Measurements from ENCODE around the gene DNASE2B.

Gene DNASE2B

GRCh38 chr1:84434801-84435549 lies 36.7 kb downstream of the DNASE2B start:
- Histone ChIP-seq H2AFZ (ENCODE audit: low read depth, low read length) (no peak overlapping the region), H2BK5ac (ENCODE audit: low read depth, low read length, poor library complexity, severe bottlenecking) (no peak overlapping the region), H4K91ac (ENCODE audit: low read length) (no peak overlapping the region), H2BK12ac (ENCODE audit: low read length in 2 of 2) (peak overlapping the region in 1 of 2 experiments; percentile 42), H2AK5ac (ENCODE audit: low read length, severe bottlenecking) (no peak overlapping the region), H4K8ac (ENCODE audit: low read length) (no peak overlapping the region), H3K9ac (ENCODE audit: low read length) (peak overlapping the region; percentile 49), H3K4ac (ENCODE audit: low read depth in 1 of 2, low read length in 2 of 2) (no peak overlapping the region), H3K23ac (ENCODE audit: low read length in 2 of 2) (no peak overlapping the region), H3K36me3 (ENCODE audit: control insufficient read depth in 1 of 2, insufficient read depth in 2 of 2, low read depth in 1 of 2, low read length in 2 of 2) (no peaks in the 10 kb centered on the region), H3K27ac (ENCODE audit: low read length, poor library complexity, severe bottlenecking) (peak overlapping the region; percentile 34), H3K27me3 (ENCODE audit: control insufficient read depth in 1 of 2, insufficient read depth in 1 of 2, low read length in 2 of 2) (no peaks in the 10 kb centered on the region), H3K79me1 (replicated peaks; ENCODE audit: low read length, poor library complexity, severe bottlenecking) (no peaks in the 10 kb centered on the region), H2BK120ac (ENCODE audit: low read depth, low read length) (no peak overlapping the region), H3K4me1 (ENCODE audit: control insufficient read depth, insufficient read depth, low read depth, low read length) (peaks cover 5% of the 10 kb centered on the region), H2BK15ac (ENCODE audit: low read depth, poor library complexity, severe bottlenecking) (no peak overlapping the region), H3K14ac (ENCODE audit: low read length in 2 of 2) (no peak overlapping the region), H3K9me3 (ENCODE audit: control insufficient read depth, low read length) (no peaks in the 10 kb centered on the region), H3K18ac (ENCODE audit: low read depth in 1 of 2, low read length in 2 of 2) (no peak overlapping the region), H3K4me3 (ENCODE audit: insufficient read depth in 1 of 2, low read depth in 1 of 2, low read length in 2 of 2) (peak overlapping the region in 1 of 2 experiments; percentile 52), H3K4me2 (ENCODE audit: low read length, poor library complexity, severe bottlenecking) (no peak overlapping the region)
- 34% methylated on average over 4 of the region's 4 CpGs for WGBS
- peak; percentile 27 for DNase-seq

- Histone ChIP-seq H2BK5ac (ENCODE audit: low read depth, low read length, poor library complexity, severe bottlenecking) (no peak overlapping the region), H3K23ac (ENCODE audit: low read length in 2 of 2) (no peak overlapping the region), H2BK120ac (ENCODE audit: low read depth, low read length) (no peak overlapping the region), H3K14ac (ENCODE audit: low read length in 2 of 2) (no peak overlapping the region), H3K4me3 (ENCODE audit: insufficient read depth in 1 of 2, low read depth in 1 of 2, low read length in 2 of 2) (no peak overlapping the region), H3K27me3 (ENCODE audit: control insufficient read depth in 1 of 2, insufficient read depth in 1 of 2, low read length in 2 of 2) (no peaks in the 10 kb centered on the region), H2AFZ (ENCODE audit: low read depth, low read length) (no peak overlapping the region), H3K27ac (ENCODE audit: low read length, poor library complexity, severe bottlenecking) (no peak overlapping the region), H3K36me3 (ENCODE audit: control insufficient read depth in 1 of 2, insufficient read depth in 2 of 2, low read depth in 1 of 2, low read length in 2 of 2) (no peaks in the 10 kb centered on the region), H3K9me3 (ENCODE audit: control insufficient read depth, low read length) (no peaks in the 10 kb centered on the region), H4K91ac (ENCODE audit: low read length) (no peak overlapping the region), H3K18ac (ENCODE audit: low read depth in 1 of 2, low read length in 2 of 2) (peak overlapping the region in 1 of 2 experiments; percentile 17), H3K4ac (ENCODE audit: low read depth in 1 of 2, low read length in 2 of 2) (no peak overlapping the region), H3K9ac (ENCODE audit: low read length) (no peak overlapping the region), H4K8ac (ENCODE audit: low read length) (peak overlapping the region; percentile 19), H2AK5ac (ENCODE audit: low read length, severe bottlenecking) (no peak overlapping the region), H3K4me1 (ENCODE audit: control insufficient read depth, insufficient read depth, low read depth, low read length) (peaks cover 5% of the 10 kb centered on the region), H2BK12ac (ENCODE audit: low read length in 2 of 2) (no peak overlapping the region), H3K79me1 (replicated peaks; ENCODE audit: low read length, poor library complexity, severe bottlenecking) (no peaks in the 10 kb centered on the region), H2BK15ac (ENCODE audit: low read depth, poor library complexity, severe bottlenecking) (no peak overlapping the region), H3K4me2 (ENCODE audit: low read length, poor library complexity, severe bottlenecking) (no peak overlapping the region)
- WGBS: 85% methylated on average over 2 of the region's 5 CpGs
- DNase-seq: no peak
Measured at GRCh38 chr1:84436876-84437655, 38.8 kb downstream of the DNASE2B start.

GRCh38 chr1:84442256-84442655 lies 44.0 kb downstream of the DNASE2B start:
- Histone ChIP-seq H2AFZ (ENCODE audit: low read depth, low read length) (no peak overlapping the region), H2AK5ac (ENCODE audit: low read length, severe bottlenecking) (no peak overlapping the region), H3K27ac (ENCODE audit: low read length, poor library complexity, severe bottlenecking) (no peak overlapping the region), H3K36me3 (ENCODE audit: control insufficient read depth in 1 of 2, insufficient read depth in 2 of 2, low read depth in 1 of 2, low read length in 2 of 2) (no peaks in the 10 kb centered on the region), H3K9ac (ENCODE audit: low read length) (peak overlapping the region; percentile 4), H3K23ac (ENCODE audit: low read length in 2 of 2) (no peak overlapping the region), H3K4ac (ENCODE audit: low read depth in 1 of 2, low read length in 2 of 2) (no peak overlapping the region), H3K4me3 (ENCODE audit: insufficient read depth in 1 of 2, low read depth in 1 of 2, low read length in 2 of 2) (no peak overlapping the region), H4K91ac (ENCODE audit: low read length) (no peak overlapping the region), H2BK12ac (ENCODE audit: low read length in 2 of 2) (no peak overlapping the region), H3K79me1 (replicated peaks; ENCODE audit: low read length, poor library complexity, severe bottlenecking) (no peaks in the 10 kb centered on the region), H3K4me2 (ENCODE audit: low read length, poor library complexity, severe bottlenecking) (no peak overlapping the region), H3K4me1 (ENCODE audit: control insufficient read depth, insufficient read depth, low read depth, low read length) (no peaks in the 10 kb centered on the region), H3K18ac (ENCODE audit: low read depth in 1 of 2, low read length in 2 of 2) (no peak overlapping the region), H4K8ac (ENCODE audit: low read length) (no peak overlapping the region), H2BK15ac (ENCODE audit: low read depth, poor library complexity, severe bottlenecking) (no peak overlapping the region), H3K9me3 (ENCODE audit: control insufficient read depth, low read length) (no peaks in the 10 kb centered on the region), H3K14ac (ENCODE audit: low read length in 2 of 2) (no peak overlapping the region), H2BK5ac (ENCODE audit: low read depth, low read length, poor library complexity, severe bottlenecking) (no peak overlapping the region), H2BK120ac (ENCODE audit: low read depth, low read length) (no peak overlapping the region), H3K27me3 (ENCODE audit: control insufficient read depth in 1 of 2, insufficient read depth in 1 of 2, low read length in 2 of 2) (no peaks in the 10 kb centered on the region)
- 14% methylated on average over 2 of the region's 2 CpGs for WGBS
- DNase-seq: peak; percentile 85
